Transverse colon (tissue), 4 donors: ENCODE measurements around the gene RAB36. TPM values are rescaled to one million over a fixed set of nuclear protein-coding genes. Genes with fewer than 3 reads are reported as not detected.

Source experiments
- DNase-seq: peaks from one replicate; pipeline ENCODE4 v3.0.0-alpha.2; 2019
- H3K27ac ChIP-seq, 4 donors: fragments of 200-600 bp; sonication (generic); 2 replicates each; pipeline ENCODE4 v1.5.1; 2016 to 2018; ENCODE audit warnings: inconsistent platforms in 4 of 4
- H3K27me3 ChIP-seq: fragments of 200-600 bp; sonication (generic); 2 replicates; pipeline ENCODE4 v1.5.1; 2017; ENCODE audit warnings: inconsistent platforms
- H3K36me3 ChIP-seq, 4 donors: fragments of 200-600 bp; sonication (generic); 2 replicates each; pipeline ENCODE4 v1.5.1; 2017 to 2019; ENCODE audit warnings: inconsistent platforms in 4 of 4
- H3K4me1 ChIP-seq, 4 donors: fragments of 200-600 bp; sonication (generic); 2 replicates each; pipeline ENCODE4 v1.5.1; 2017 to 2020; ENCODE audit warnings: inconsistent platforms in 4 of 4
- H3K4me3 ChIP-seq, 4 donors: fragments of 200-600 bp; sonication (generic); 1 replicate in 1 of 4; 2 replicates in 3 of 4; pipeline versions ENCODE4 v1.5.1 to v1.6.1; 2017 to 2019; ENCODE audit warnings: inconsistent platforms in 4 of 4
- H3K9me3 ChIP-seq, 2 donors: fragments of 200-600 bp; sonication (generic); 2 replicates each; pipeline ENCODE4 v1.5.1; 2017 to 2019; ENCODE audit warnings: inconsistent platforms in 2 of 2
- CTCF ChIP-seq, 5 experiments: fragments of 200-600 bp in 3 of 5; fragments of 450-650 bp in 2 of 5; sonication (generic) in 3 of 5; IDR thresholded peaks; 1 replicate in 2 of 5; 2 replicates in 3 of 5; pipeline ENCODE4 v1.5.1; 2016 to 2017; ENCODE audit warnings: antibody characterized with exemption in 5 of 5, inconsistent platforms in 3 of 5, mild to moderate bottlenecking in 2 of 5, moderate library complexity in 1 of 5
- EP300 ChIP-seq: sonication (generic); formaldehyde crosslinking; IDR thresholded peaks from one replicate; pipeline ENCODE4 v1.6.1; 2017; ENCODE audit warnings: antibody characterized with exemption, low read depth
- POLR2A ChIP-seq: fragments of 450-650 bp; IDR thresholded peaks from one replicate; pipeline ENCODE4 v1.6.1; 2016; ENCODE audit warnings: antibody characterized with exemption, mild to moderate bottlenecking, moderate library complexity
- POLR2AphosphoS5 ChIP-seq, 3 donors: sonication (generic); formaldehyde crosslinking; IDR thresholded peaks; one replicate each; pipeline ENCODE4 v1.6.1; 2016; ENCODE audit warnings: antibody characterized with exemption in 3 of 3
- WGBS, 2 donors: methylation state at CpG; one replicate each; pipeline ENCODE4 v1.1.5; 2018; ENCODE audit warnings: low coverage in 1 of 2; 5-methylcytosine and 5-hydroxymethylcytosine counted together
- in situ Hi-C, 4 donors: fragments of 200-750 bp; cut with MboI; loops; one replicate each; pipeline versions ENCODE4 v1.15.0 to v1.15.1; 2017; ENCODE audit warnings: low sequenced_read_pairs in 3 of 4, low pct_ligation_motif_present in 1 of 4, low pct_unique_long_range_greater_than_20kb in 1 of 4
- intact Hi-C: fragments of 100-400 bp; cut with DNase I; formaldehyde crosslinking; loops from one replicate; pipeline ENCODE4 v1.15.1; 2023; ENCODE audit warnings: low total_unique reads
- total RNA-seq, 4 donors: library from RNA; depleted of rRNA; stranded (reverse); fragments of >200 nt; gene quantifications; one replicate each; pipeline ENCODE4 v1.1.0, GENCODE V29; 2016

The RAB36 gene
- total RNA-seq, 4 donors from 2014 or later, result 0.37 to 1.1 (median 0.82) TPM; not detected in 1

- no peak for TF ChIP-seq POLR2A
- TF ChIP-seq EP300, result no peak
- TF ChIP-seq POLR2AphosphoS5 (IDR thresholded peaks at IDR 0.05), result no peak
- TF ChIP-seq CTCF (IDR thresholded peaks at IDR 0.05), result no peak
- in situ Hi-C loops (no loop called here), intact Hi-C loops (no loop called here)
- DNase-seq, result no peak
- Histone ChIP-seq H3K9me3 (no peaks in the 10 kb centered on the region), H3K4me3 (no peak overlapping the region), H3K27ac (no peak overlapping the region), H3K27me3 (no peaks in the 10 kb centered on the region), H3K4me1 (peaks cover 11 to 15% (median 13%) of the 10 kb centered on the region in 4 donors), H3K36me3 (no peaks in the 10 kb centered on the region)
- 92% methylated on average over 10 of the region's 10 CpGs; no CpG with 5 or more reads in 1 of the 2 donors for WGBS, 2 donors
These were observed 43.1 kb upstream of the RAB36 start for GRCh38 chr22:23102002-23102655.

- DNase-seq, result no peak
- TF ChIP-seq EP300, result no peak
- TF ChIP-seq POLR2A, result no peak
- TF ChIP-seq POLR2AphosphoS5 (IDR thresholded peaks at IDR 0.05), result no peak
- intact Hi-C loops, result loop anchor here (1.0 kb wide), 1 partner anchor 38 kb away; no protein-coding TSS in a partner anchor
- Histone ChIP-seq H3K4me3 (no peak overlapping the region), H3K36me3 (no peaks in the 10 kb centered on the region), H3K27ac (no peak overlapping the region), H3K9me3 (no peaks in the 10 kb centered on the region), H3K27me3 (no peaks in the 10 kb centered on the region), H3K4me1 (peaks cover 11 to 15% (median 13%) of the 10 kb centered on the region in 4 donors)
- in situ Hi-C loops, result no loop called here
- WGBS, 2 donors, result 98% methylated on average over 3 of the region's 3 CpGs; no CpG with 5 or more reads in 1 of the 2 donors
These were observed 42.5 kb upstream of the RAB36 start for GRCh38 chr22:23102776-23103175.

DNA sequence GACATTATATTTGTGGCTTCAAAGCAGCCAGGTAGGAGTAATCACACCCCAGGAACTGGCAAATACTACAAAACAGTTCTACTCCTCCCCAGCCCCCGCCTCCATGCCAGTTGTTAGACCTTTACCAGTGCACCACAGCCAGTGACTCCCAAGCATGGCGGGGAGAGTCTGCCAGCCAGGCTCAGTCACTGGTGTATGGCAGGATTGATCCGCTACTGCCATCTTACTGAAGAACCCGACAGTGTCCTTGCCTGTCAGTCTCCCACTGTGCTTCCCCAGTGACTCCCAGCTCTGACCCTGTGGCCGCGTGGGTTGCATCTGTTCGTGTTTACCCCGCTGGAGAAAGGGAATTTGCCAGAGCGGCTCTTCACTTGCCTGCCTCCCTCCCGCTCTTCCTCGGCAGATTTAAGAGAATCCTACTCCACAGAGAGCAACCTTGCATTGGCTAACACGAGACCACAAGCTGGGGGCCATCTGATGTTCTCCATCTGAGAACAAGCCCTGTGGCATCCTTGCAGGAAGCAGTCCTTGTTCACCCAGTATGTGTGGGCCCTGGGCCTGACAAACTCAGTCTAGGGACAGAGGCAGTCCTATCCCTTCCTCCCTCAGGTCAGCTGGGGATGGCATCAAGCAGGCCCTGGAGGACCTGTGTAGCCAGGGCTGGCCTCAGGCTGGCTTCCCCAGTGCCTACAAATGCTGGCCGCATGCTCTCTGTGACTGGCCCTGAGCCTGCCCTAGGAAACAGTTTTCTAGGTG, 41.9 kb upstream of the RAB36 start:
- intact Hi-C loops, result loop anchor here (1.0 kb wide), 1 partner anchor 39 kb away; no protein-coding TSS in a partner anchor
- in situ Hi-C loops, result no loop called here
- H3K27me3 ChIP-seq, result no peaks in the 10 kb centered on the region
- DNase-seq, result no peak
- no peak overlapping the region for H3K4me3 ChIP-seq
- no peak overlapping the region for H3K27ac ChIP-seq
- 91% methylated on average over 13 of the region's 13 CpGs; no CpG with 5 or more reads in 1 of the 2 donors for WGBS, 2 donors
- TF ChIP-seq EP300 (no peak), CTCF (IDR thresholded peaks at IDR 0.05) (no peak), POLR2AphosphoS5 (IDR thresholded peaks at IDR 0.05) (no peak), POLR2A (no peak)
- H3K9me3 ChIP-seq, result no peaks in the 10 kb centered on the region
- H3K36me3 ChIP-seq, result no peaks in the 10 kb centered on the region
- peaks cover 10 to 12% (median 11%) of the 10 kb centered on the region in 4 donors for H3K4me1 ChIP-seq

GRCh38 chr22:23104187-23104971, 40.9 kb upstream of the RAB36 start:
- in situ Hi-C loops, result no loop called here
- no peaks in the 10 kb centered on the region for H3K9me3 ChIP-seq
- no peak overlapping the region for H3K4me3 ChIP-seq
- no peaks in the 10 kb centered on the region for H3K36me3 ChIP-seq
- H3K27ac ChIP-seq, result no peak overlapping the region
- TF ChIP-seq EP300, result no peak
- TF ChIP-seq POLR2AphosphoS5 (IDR thresholded peaks at IDR 0.05), result no peak
- no peak for TF ChIP-seq CTCF (IDR thresholded peaks at IDR 0.05)
- TF ChIP-seq POLR2A, result no peak
- intact Hi-C loops, result no loop called here
- 94% methylated on average over 12 of the region's 12 CpGs; no CpG with 5 or more reads in 1 of the 2 donors for WGBS, 2 donors
- H3K4me1 ChIP-seq, result peaks cover under 1 to 4% (median 1%) of the 10 kb centered on the region in 4 donors
- no peaks in the 10 kb centered on the region for H3K27me3 ChIP-seq
- DNase-seq, result no peak
